ENCODE data around the gene SEMA3F.

SEMA3F gene

GRCh38 chr3:50174517-50174895, 19.4 kb downstream of the SEMA3F start:
- ChIA-PET CTCF (no interaction called here), POLR2A (no interaction called here)
- no peak for DNase-seq (ENCODE audit: extremely low spot score)
- no peak for TF ChIP-seq HDGF (IDR thresholded peaks at IDR 0.05; ENCODE audit: borderline replicate concordance)
- TF ChIP-seq FOXM1 (IDR thresholded peaks at IDR 0.05; ENCODE audit: borderline replicate concordance), result no peak
- TF ChIP-seq BHLHE40 (IDR thresholded peaks at IDR 0.05; ENCODE audit: borderline replicate concordance), result no peak
- no peak for TF ChIP-seq ELF4 (IDR thresholded peaks at IDR 0.05)
- TF ChIP-seq SP1 (IDR thresholded peaks at IDR 0.05), result no peak
- no peak for TF ChIP-seq FOXK2 (IDR thresholded peaks at IDR 0.05)
- no peak for TF ChIP-seq TARDBP (IDR thresholded peaks at IDR 0.05)
- TF ChIP-seq ARNT (IDR thresholded peaks at IDR 0.05), result no peak
- no peak for TF ChIP-seq SUZ12 (IDR thresholded peaks at IDR 0.05)
- no peak for TF ChIP-seq LEF1 (IDR thresholded peaks at IDR 0.05; ENCODE audit: borderline replicate concordance)
- TF ChIP-seq ZNF384 (IDR thresholded peaks at IDR 0.05), result no peak
- TF ChIP-seq FOXA1 (IDR thresholded peaks at IDR 0.05), result no peak
- TF ChIP-seq NFRKB (IDR thresholded peaks at IDR 0.05), result no peak
- no peak for TF ChIP-seq CTBP1 (IDR thresholded peaks at IDR 0.05; ENCODE audit: borderline replicate concordance)

GRCh38 chr3:50174947-50175524, 19.9 kb downstream of the SEMA3F start:
- ChIA-PET CTCF (no interaction called here), POLR2A (no interaction called here)
- TF ChIP-seq FOXA1 (IDR thresholded peaks at IDR 0.05), result no peak
- no peak for TF ChIP-seq SP1 (IDR thresholded peaks at IDR 0.05)
- TF ChIP-seq CTBP1 (IDR thresholded peaks at IDR 0.05; ENCODE audit: borderline replicate concordance), result no peak
- no peak for TF ChIP-seq FOXM1 (IDR thresholded peaks at IDR 0.05; ENCODE audit: borderline replicate concordance)
- TF ChIP-seq TARDBP (IDR thresholded peaks at IDR 0.05), result no peak
- TF ChIP-seq SUZ12 (IDR thresholded peaks at IDR 0.05), result no peak
- TF ChIP-seq HDGF (IDR thresholded peaks at IDR 0.05; ENCODE audit: borderline replicate concordance), result no peak
- no peak for TF ChIP-seq ELF4 (IDR thresholded peaks at IDR 0.05)
- TF ChIP-seq NFRKB (IDR thresholded peaks at IDR 0.05), result no peak
- TF ChIP-seq BHLHE40 (IDR thresholded peaks at IDR 0.05; ENCODE audit: borderline replicate concordance), result no peak
- no peak for TF ChIP-seq ZNF384 (IDR thresholded peaks at IDR 0.05)
- TF ChIP-seq L3MBTL2 (conservative IDR thresholded peaks at IDR 0.05), result no peak
- no peak for TF ChIP-seq ARNT (IDR thresholded peaks at IDR 0.05)
- no peak for TF ChIP-seq PKNOX1 (IDR thresholded peaks at IDR 0.05)
- TF ChIP-seq FOXK2 (IDR thresholded peaks at IDR 0.05), result no peak
- DNase-seq (ENCODE audit: extremely low spot score), result no peak

GRCh38 chr3:50177346-50177745, 22.2 kb downstream of the SEMA3F start:
- TF ChIP-seq NFRKB (IDR thresholded peaks at IDR 0.05) (no peak), ZNF384 (IDR thresholded peaks at IDR 0.05) (no peak), SUZ12 (IDR thresholded peaks at IDR 0.05) (no peak), TARDBP (IDR thresholded peaks at IDR 0.05) (no peak), LEF1 (IDR thresholded peaks at IDR 0.05; ENCODE audit: borderline replicate concordance) (no peak), ELF4 (IDR thresholded peaks at IDR 0.05) (no peak), HDGF (IDR thresholded peaks at IDR 0.05; ENCODE audit: borderline replicate concordance) (no peak), CTBP1 (IDR thresholded peaks at IDR 0.05; ENCODE audit: borderline replicate concordance) (no peak), L3MBTL2 (conservative IDR thresholded peaks at IDR 0.05) (no peak), PKNOX1 (IDR thresholded peaks at IDR 0.05) (no peak), BHLHE40 (IDR thresholded peaks at IDR 0.05; ENCODE audit: borderline replicate concordance) (no peak), FOXK2 (IDR thresholded peaks at IDR 0.05) (no peak), FOXA1 (IDR thresholded peaks at IDR 0.05) (no peak), ARNT (IDR thresholded peaks at IDR 0.05) (no peak), SP1 (IDR thresholded peaks at IDR 0.05) (no peak), FOXM1 (IDR thresholded peaks at IDR 0.05; ENCODE audit: borderline replicate concordance) (no peak)
- ChIA-PET CTCF (no interaction called here), POLR2A (no interaction called here)
- no peak for DNase-seq (ENCODE audit: extremely low spot score)

GRCh38 chr3:50179710-50180109, 24.6 kb downstream of the SEMA3F start:
- TF ChIP-seq NFRKB (IDR thresholded peaks at IDR 0.05) (no peak), FOXA1 (IDR thresholded peaks at IDR 0.05) (no peak), ARNT (IDR thresholded peaks at IDR 0.05) (no peak), SP1 (IDR thresholded peaks at IDR 0.05) (no peak), PKNOX1 (IDR thresholded peaks at IDR 0.05) (no peak), SUZ12 (IDR thresholded peaks at IDR 0.05) (no peak), ZNF384 (IDR thresholded peaks at IDR 0.05) (no peak)
- ChIA-PET POLR2A (no interaction called here), CTCF (interaction anchor here (0.6 to 1.2 kb wide), 2 partner anchors 27 to 57 kb away, joined by 3 to 4 read pairs; no protein-coding TSS in a partner anchor)
- no peak for DNase-seq (ENCODE audit: extremely low spot score)

GRCh38 chr3:50181985-50182384, 26.9 kb downstream of the SEMA3F start:
- CTCF ChIA-PET, result interaction anchor here (0.7 to 1.4 kb wide), 2 partner anchors 13 to 65 kb away, joined by 3 to 4 read pairs; no protein-coding TSS in a partner anchor
- TF ChIP-seq HDGF (IDR thresholded peaks at IDR 0.05; ENCODE audit: borderline replicate concordance) (no peak), FOXA1 (IDR thresholded peaks at IDR 0.05) (no peak), ARNT (IDR thresholded peaks at IDR 0.05) (no peak), CTBP1 (IDR thresholded peaks at IDR 0.05; ENCODE audit: borderline replicate concordance) (no peak), LEF1 (IDR thresholded peaks at IDR 0.05; ENCODE audit: borderline replicate concordance) (no peak), ELF4 (IDR thresholded peaks at IDR 0.05) (no peak), L3MBTL2 (conservative IDR thresholded peaks at IDR 0.05) (no peak), BHLHE40 (IDR thresholded peaks at IDR 0.05; ENCODE audit: borderline replicate concordance) (no peak), SUZ12 (IDR thresholded peaks at IDR 0.05) (no peak), FOXM1 (IDR thresholded peaks at IDR 0.05; ENCODE audit: borderline replicate concordance) (no peak), FOXK2 (IDR thresholded peaks at IDR 0.05) (no peak), ZNF384 (IDR thresholded peaks at IDR 0.05) (no peak), SP1 (IDR thresholded peaks at IDR 0.05) (no peak)
- POLR2A ChIA-PET, result interaction anchor here (1.2 kb wide), 1 partner anchor 29 kb away, joined by 3 read pairs; no protein-coding TSS in a partner anchor
- no peak for DNase-seq (ENCODE audit: extremely low spot score)

Data from HEK293T (cell line).